GM21786 (cell line): ENCODE results near the gene ANXA11.

Experiments
- ATAC-seq: cut with Tn5 transposase; IDR thresholded peaks from one replicate; pipeline ENCODE4 v1.9.1; 2021; ENCODE audit not compliant: unreplicated experiment

Gene ANXA11

DNA sequence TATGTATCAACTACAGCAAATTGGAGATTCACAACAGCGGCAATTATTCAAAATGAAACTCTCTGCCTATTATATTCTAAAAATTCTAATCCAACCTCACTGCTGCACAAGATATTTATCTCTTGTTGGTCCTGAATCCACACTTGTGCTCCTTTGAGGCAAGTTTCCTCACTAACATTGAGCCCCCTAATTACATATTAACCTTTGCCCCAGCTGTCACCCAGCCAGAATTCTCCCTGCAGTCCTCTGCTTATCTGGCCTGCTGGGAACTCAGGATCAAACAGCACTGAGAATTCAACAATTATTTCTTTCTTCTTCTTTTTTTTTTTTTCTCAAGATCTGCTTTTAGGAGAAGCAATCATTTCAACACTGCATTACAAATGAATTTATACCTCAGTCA is 94.4 kb downstream of the ANXA11 start:
- ATAC-seq = no peak

DNA sequence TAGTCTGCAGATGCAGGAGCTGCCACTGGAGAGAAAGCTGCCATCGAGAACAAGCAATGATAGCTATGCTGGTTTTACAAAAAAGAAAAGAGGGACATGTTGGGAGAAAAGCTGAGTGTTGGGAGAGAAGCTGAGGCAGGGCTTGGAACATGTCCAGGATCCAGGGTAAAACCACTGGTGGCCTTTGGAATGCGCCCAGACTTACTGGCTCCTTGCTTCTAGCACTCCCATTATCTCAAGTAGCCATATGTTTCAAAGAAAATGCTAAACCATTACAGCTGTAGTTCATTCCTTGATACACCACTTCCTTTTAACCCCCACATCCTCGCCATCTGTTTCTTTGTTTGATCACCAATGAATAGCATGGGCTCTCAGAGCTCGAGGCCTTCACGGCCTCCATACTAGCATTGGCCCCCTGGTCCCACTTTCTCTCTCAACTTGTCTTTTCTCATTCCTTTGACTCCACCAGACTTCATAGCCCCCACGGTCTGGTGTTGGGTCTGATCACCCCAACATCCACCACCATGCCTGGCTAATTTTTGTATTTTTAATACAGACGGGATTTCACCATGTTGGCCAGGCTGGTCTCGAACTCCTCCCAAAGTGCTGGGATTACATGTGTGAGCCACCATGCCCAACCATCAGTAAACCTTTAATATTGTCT is 96.6 kb downstream of the ANXA11 start:
- ATAC-seq = no peak

DNA sequence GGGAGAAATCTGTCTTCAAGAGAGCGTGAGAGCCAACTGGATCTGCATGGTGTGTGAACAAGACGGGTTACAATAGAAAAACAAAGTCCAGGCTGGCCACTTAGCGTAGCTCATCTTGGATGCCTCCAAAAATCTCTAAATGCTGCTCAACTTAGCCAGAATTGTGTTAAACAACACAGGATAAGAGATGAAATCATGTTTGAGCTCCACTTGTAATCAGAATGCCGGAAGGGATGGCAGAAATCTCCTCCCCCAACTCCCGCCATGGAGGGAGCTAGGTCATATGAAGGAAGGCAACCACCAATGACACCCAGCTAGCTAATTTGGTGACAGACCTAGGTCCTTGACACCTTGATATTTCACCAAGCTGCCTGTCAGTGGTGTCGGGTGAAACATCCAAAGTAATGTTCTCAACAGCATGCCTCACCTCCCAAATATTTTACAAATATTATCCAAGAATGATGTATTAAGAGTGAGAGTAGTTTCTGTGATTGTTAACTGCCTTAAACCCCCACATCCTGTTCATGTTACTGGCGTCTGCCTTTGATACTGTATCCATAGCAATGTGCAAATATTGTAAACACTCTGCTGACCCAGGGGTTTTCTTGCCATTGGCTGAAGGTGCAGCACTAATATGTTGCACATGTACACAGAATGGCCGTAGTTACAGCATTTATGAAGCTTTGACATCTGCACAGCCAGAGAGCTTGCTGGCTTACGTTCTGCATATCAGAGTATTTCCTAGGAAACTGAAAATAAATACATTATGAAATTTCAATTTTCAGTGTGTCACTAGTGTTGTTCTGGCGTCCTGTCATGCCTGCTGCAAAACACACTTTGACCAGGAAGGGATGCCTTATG is 101.0 kb downstream of the ANXA11 start:
- ATAC-seq = no peak
